ENCODE data around the gene GPR157. TPM values are rescaled to one million over a fixed set of nuclear protein-coding genes. Genes with fewer than 3 reads are reported as not detected.

The GPR157 gene
- total and polyA plus RNA-seq, 2 experiments from 2014 or later, result 0.81 to 3.9 TPM

DNA sequence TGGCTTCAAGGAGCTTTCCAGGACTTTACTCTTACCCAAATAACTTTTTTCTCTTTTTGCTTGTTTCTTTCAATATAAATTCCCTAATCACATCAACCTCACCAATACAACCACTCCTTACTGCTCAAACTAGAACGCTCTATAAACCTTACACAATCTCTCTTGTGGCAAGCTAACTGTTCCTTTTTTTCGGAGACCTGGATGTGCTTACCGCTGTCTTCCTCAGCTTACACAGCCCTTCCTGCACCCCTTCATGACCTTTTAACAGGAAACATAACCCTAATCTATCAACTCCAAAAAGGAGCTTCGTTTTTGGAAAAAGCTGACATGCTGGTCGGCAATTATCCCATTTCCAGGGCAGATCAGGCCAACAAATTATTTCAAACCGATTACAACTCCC is 35.3 kb downstream of the GPR157 start:
- DNase-seq (ENCODE audit: low spot score) (no peak), ATAC-seq (no peak)
- Histone ChIP-seq H3K27me3 (ENCODE audit: insufficient read depth) (no peaks in the 10 kb centered on the region), H4K20me1 (replicated peaks; ENCODE audit: insufficient read depth) (no peaks in the 10 kb centered on the region), H3K9me2 (ENCODE audit: insufficient read depth) (0 out of 2 replicates have a peak, but pooled peaks cover 4% of the 10 kb centered on the region), H3K4me2 (no peak overlapping the region), H3K4me1 (ENCODE audit: insufficient read depth) (no peaks in the 10 kb centered on the region), H3F3A (replicated peaks; ENCODE audit: low read depth) (no peaks in the 10 kb centered on the region), H2AFZ (no peak overlapping the region), H3K36me3 (ENCODE audit: insufficient read depth) (peaks cover 8% of the 10 kb centered on the region; the same call in 1 of the 2 replicates), H3K27ac (ENCODE audit: low read depth) (no peak overlapping the region), H3K79me2 (replicated peaks; ENCODE audit: insufficient read depth) (no peaks in the 10 kb centered on the region), H3K4me3 (no peak overlapping the region)
- Mint-ChIP-seq H3K36me3 (ENCODE audit: low read depth) (peaks cover 28% of the 10 kb centered on the region), H3K27me3 (ENCODE audit: insufficient read depth, low read depth, poor library complexity) (peaks cover 2% of the 10 kb centered on the region), H3K4me3 (no peak overlapping the region), H3K27ac (no peak overlapping the region), H3K9me3 (peaks cover 42% of the 10 kb centered on the region), H3K4me1 (no peaks in the 10 kb centered on the region; the same call in 2 of the 3 replicates)
- TF ChIP-seq, protein P1, sequence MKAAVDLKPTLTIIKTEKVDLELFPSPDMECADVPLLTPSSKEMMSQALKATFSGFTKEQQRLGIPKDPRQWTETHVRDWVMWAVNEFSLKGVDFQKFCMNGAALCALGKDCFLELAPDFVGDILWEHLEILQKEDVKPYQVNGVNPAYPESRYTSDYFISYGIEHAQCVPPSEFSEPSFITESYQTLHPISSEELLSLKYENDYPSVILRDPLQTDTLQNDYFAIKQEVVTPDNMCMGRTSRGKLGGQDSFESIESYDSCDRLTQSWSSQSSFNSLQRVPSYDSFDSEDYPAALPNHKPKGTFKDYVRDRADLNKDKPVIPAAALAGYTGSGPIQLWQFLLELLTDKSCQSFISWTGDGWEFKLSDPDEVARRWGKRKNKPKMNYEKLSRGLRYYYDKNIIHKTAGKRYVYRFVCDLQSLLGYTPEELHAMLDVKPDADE (IDR thresholded peaks at IDR 0.05), result no peak
- TF ChIP-seq ZNF114 (CRISPR knock-in tag; IDR thresholded peaks at IDR 0.05), result no peak
- TF ChIP-seq NANOG (IDR thresholded peaks at IDR 0.05; ENCODE audit: borderline replicate concordance), result no peak
- no peak for TF ChIP-seq STAT1 (IDR thresholded peaks at IDR 0.05; ENCODE audit: unreplicated experiment)
- no peak for TF ChIP-seq ZNF331 (CRISPR knock-in tag; IDR thresholded peaks at IDR 0.05; ENCODE audit: low read depth)
- TF ChIP-seq, protein P2, sequence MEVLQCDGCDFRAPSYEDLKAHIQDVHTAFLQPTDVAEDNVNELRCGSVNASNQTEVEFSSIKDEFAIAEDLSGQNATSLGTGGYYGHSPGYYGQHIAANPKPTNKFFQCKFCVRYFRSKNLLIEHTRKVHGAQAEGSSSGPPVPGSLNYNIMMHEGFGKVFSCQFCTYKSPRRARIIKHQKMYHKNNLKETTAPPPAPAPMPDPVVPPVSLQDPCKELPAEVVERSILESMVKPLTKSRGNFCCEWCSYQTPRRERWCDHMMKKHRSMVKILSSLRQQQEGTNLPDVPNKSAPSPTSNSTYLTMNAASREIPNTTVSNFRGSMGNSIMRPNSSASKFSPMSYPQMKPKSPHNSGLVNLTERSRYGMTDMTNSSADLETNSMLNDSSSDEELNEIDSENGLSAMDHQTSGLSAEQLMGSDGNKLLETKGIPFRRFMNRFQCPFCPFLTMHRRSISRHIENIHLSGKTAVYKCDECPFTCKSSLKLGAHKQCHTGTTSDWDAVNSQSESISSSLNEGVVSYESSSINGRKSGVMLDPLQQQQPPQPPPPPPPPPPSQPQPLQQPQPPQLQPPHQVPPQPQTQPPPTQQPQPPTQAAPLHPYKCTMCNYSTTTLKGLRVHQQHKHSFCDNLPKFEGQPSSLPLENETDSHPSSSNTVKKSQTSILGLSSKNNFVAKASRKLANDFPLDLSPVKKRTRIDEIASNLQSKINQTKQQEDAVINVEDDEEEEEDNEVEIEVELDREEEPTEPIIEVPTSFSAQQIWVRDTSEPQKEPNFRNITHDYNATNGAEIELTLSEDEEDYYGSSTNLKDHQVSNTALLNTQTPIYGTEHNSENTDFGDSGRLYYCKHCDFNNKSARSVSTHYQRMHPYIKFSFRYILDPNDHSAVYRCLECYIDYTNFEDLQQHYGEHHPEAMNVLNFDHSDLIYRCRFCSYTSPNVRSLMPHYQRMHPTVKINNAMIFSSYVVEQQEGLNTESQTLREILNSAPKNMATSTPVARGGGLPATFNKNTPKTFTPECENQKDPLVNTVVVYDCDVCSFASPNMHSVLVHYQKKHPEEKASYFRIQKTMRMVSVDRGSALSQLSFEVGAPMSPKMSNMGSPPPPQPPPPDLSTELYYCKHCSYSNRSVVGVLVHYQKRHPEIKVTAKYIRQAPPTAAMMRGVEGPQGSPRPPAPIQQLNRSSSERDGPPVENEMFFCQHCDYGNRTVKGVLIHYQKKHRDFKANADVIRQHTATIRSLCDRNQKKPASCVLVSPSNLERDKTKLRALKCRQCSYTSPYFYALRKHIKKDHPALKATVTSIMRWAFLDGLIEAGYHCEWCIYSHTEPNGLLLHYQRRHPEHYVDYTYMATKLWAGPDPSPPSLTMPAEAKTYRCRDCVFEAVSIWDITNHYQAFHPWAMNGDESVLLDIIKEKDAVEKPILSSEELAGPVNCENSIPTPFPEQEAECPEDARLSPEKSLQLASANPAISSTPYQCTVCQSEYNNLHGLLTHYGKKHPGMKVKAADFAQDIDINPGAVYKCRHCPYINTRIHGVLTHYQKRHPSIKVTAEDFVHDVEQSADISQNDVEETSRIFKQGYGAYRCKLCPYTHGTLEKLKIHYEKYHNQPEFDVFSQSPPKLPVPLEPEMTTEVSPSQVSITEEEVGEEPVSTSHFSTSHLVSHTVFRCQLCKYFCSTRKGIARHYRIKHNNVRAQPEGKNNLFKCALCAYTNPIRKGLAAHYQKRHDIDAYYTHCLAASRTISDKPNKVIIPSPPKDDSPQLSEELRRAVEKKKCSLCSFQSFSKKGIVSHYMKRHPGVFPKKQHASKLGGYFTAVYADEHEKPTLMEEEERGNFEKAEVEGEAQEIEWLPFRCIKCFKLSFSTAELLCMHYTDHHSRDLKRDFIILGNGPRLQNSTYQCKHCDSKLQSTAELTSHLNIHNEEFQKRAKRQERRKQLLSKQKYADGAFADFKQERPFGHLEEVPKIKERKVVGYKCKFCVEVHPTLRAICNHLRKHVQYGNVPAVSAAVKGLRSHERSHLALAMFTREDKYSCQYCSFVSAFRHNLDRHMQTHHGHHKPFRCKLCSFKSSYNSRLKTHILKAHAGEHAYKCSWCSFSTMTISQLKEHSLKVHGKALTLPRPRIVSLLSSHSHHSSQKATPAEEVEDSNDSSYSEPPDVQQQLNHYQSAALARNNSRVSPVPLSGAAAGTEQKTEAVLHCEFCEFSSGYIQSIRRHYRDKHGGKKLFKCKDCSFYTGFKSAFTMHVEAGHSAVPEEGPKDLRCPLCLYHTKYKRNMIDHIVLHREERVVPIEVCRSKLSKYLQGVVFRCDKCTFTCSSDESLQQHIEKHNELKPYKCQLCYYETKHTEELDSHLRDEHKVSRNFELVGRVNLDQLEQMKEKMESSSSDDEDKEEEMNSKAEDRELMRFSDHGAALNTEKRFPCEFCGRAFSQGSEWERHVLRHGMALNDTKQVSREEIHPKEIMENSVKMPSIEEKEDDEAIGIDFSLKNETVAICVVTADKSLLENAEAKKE (CRISPR knock-in tag; IDR thresholded peaks at IDR 0.05), result no peak
- TF ChIP-seq, protein P3, sequence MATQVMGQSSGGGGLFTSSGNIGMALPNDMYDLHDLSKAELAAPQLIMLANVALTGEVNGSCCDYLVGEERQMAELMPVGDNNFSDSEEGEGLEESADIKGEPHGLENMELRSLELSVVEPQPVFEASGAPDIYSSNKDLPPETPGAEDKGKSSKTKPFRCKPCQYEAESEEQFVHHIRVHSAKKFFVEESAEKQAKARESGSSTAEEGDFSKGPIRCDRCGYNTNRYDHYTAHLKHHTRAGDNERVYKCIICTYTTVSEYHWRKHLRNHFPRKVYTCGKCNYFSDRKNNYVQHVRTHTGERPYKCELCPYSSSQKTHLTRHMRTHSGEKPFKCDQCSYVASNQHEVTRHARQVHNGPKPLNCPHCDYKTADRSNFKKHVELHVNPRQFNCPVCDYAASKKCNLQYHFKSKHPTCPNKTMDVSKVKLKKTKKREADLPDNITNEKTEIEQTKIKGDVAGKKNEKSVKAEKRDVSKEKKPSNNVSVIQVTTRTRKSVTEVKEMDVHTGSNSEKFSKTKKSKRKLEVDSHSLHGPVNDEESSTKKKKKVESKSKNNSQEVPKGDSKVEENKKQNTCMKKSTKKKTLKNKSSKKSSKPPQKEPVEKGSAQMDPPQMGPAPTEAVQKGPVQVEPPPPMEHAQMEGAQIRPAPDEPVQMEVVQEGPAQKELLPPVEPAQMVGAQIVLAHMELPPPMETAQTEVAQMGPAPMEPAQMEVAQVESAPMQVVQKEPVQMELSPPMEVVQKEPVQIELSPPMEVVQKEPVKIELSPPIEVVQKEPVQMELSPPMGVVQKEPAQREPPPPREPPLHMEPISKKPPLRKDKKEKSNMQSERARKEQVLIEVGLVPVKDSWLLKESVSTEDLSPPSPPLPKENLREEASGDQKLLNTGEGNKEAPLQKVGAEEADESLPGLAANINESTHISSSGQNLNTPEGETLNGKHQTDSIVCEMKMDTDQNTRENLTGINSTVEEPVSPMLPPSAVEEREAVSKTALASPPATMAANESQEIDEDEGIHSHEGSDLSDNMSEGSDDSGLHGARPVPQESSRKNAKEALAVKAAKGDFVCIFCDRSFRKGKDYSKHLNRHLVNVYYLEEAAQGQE (IDR thresholded peaks at IDR 0.05; ENCODE audit: unreplicated experiment), result no peak
- TF ChIP-seq, protein P4, sequence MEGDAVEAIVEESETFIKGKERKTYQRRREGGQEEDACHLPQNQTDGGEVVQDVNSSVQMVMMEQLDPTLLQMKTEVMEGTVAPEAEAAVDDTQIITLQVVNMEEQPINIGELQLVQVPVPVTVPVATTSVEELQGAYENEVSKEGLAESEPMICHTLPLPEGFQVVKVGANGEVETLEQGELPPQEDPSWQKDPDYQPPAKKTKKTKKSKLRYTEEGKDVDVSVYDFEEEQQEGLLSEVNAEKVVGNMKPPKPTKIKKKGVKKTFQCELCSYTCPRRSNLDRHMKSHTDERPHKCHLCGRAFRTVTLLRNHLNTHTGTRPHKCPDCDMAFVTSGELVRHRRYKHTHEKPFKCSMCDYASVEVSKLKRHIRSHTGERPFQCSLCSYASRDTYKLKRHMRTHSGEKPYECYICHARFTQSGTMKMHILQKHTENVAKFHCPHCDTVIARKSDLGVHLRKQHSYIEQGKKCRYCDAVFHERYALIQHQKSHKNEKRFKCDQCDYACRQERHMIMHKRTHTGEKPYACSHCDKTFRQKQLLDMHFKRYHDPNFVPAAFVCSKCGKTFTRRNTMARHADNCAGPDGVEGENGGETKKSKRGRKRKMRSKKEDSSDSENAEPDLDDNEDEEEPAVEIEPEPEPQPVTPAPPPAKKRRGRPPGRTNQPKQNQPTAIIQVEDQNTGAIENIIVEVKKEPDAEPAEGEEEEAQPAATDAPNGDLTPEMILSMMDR (conservative IDR thresholded peaks at IDR 0.05; ENCODE audit: low read depth in 2 of 2), result no peak
- TF ChIP-seq EZH2phosphoT487 (IDR thresholded peaks at IDR 0.05; ENCODE audit: unreplicated experiment), result no peak
- no peak for TF ChIP-seq JUNB (IDR thresholded peaks at IDR 0.05; ENCODE audit: unreplicated experiment)
- TF ChIP-seq CREB1 (CRISPR knock-in tag; IDR thresholded peaks at IDR 0.05; ENCODE audit: low read depth), result no peak
- TF ChIP-seq EZH2 (IDR thresholded peaks at IDR 0.05; ENCODE audit: low read depth, unreplicated experiment), result no peak
- no peak for TF ChIP-seq POLR2AphosphoS5 (IDR thresholded peaks at IDR 0.05; ENCODE audit: low read depth)
